Erythroblast (primary cell): ENCODE measurements around the gene ARL8B.

Experiments used
- GATA1 ChIP-seq: IDR thresholded peaks from 2 replicates; pipeline ENCODE4 v1.6.1; 2011; ENCODE audit warnings: low read depth, mild to moderate bottlenecking, control low read depth, low read length, moderate library complexity
- POLR2A ChIP-seq: IDR thresholded peaks from 2 replicates; pipeline ENCODE4 v1.6.1; 2011; ENCODE audit warnings: mild to moderate bottlenecking, low read length

DNA sequence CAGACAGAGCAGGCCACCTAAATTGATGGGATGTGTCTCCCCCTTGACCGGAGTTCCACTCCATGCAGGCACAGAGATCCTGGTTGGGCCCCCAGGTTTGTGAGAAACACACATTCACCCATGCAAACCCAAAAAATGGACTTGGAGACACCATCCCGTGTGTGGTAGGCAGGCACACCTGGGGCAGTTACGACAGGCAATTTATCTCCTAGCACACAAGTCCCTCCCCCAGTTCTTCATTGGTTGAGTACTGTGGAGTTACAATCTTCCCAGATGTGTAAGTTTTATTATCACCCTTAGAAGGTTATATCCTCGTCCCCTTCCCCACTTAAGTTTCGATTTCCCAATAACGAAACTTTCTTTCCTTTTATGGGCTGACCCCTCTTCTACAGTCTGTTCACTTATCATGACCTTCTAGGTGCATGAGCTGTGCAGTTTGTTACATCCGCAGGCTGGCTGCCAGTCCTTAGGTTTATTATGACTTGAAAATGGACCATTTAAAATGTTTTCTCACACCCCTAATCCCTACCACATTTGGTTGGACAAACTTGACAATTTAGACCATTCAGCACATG is 27.3 kb downstream of the ARL8B start:
- TF ChIP-seq POLR2A: no peak
- no peak for TF ChIP-seq GATA1
